WERI-Rb-1 (cell line): Measurements from ENCODE around the gene CEP63.

Experiments used
- DNase-seq: peaks from one replicate; pipeline ENCODE4 v3.0.0-alpha.2; 2020
- H3K27ac ChIP-seq: fragments of 250-450 bp; sonication (Bioruptor Pico); 2 replicates; pipeline ENCODE4 v1.5.1; 2020; ENCODE audit warnings: mild to moderate bottlenecking, moderate library complexity
- H3K27me3 ChIP-seq: fragments of 250-450 bp; sonication (Bioruptor Pico); 2 replicates; pipeline ENCODE4 v1.5.1; 2021; ENCODE audit warnings: mild to moderate bottlenecking, low read depth, moderate library complexity; ENCODE audit not compliant: insufficient read depth, severe bottlenecking
- H3K36me3 ChIP-seq: fragments of 250-450 bp; sonication (Bioruptor Pico); 2 replicates; pipeline ENCODE4 v1.5.1; 2020; ENCODE audit warnings: mild to moderate bottlenecking, moderate library complexity
- H3K4me3 ChIP-seq: 2 replicates; pipeline ENCODE4 v1.5.1; 2011; ENCODE audit warnings: low read depth, mild to moderate bottlenecking, control low read depth, low read length
- H3K9me3 ChIP-seq: fragments of 250-450 bp; sonication (Bioruptor Pico); 2 replicates; pipeline ENCODE4 v1.5.1; 2021; ENCODE audit warnings: mild to moderate bottlenecking, moderate library complexity; ENCODE audit not compliant: severe bottlenecking
- CTCF ChIP-seq: IDR thresholded peaks from 2 replicates; pipeline ENCODE4 v1.5.1; 2011; ENCODE audit warnings: low read depth, mild to moderate bottlenecking, control low read depth, inconsistent platforms, low read length

Gene CEP63

DNA sequence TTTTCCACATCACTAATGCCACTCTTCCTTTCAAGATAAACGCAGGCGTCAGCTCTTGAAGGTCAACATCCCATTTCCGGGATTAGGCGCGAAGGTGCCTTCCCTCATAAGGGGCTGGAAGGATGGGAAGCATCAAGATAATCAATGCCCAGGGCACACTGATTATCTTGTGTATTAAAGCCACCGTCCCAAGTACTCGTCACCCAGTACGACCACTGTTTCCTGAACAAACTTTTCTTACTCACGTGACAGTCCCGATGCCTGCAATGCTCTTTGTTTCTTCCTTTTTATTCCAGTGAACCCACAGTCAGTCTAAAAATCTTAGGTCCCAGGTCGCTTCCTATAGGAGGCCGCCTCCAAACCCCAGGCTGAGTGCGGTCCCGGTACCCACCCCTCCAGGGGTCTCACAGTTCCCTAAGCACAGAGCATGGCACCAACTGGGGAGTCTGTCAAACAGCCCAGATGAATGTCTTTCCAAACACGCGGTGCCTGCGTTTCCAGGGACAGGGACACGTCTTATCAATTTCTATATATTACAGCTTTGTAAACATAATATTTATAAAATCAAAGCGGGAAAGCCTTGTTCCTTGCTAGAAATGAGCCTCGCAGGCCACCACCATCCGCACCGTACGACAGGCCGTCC is 661 bp upstream of the CEP63 start:
- Histone ChIP-seq H3K4me3 (peak overlapping the region; percentile 75), H3K36me3 (peaks cover 39% of the 10 kb centered on the region), H3K27me3 (no peaks in the 10 kb centered on the region), H3K27ac (peak overlapping the region; percentile 100), H3K9me3 (no peaks in the 10 kb centered on the region)
- TF ChIP-seq CTCF = no peak
- peak; percentile 26 for DNase-seq

GRCh38 chr3:134486577-134487041 is 752 bp downstream of the CEP63 start:
- Histone ChIP-seq H3K9me3 (no peaks in the 10 kb centered on the region), H3K4me3 (peak overlapping the region; percentile 75), H3K27ac (peak overlapping the region; percentile 100), H3K36me3 (peaks cover 25% of the 10 kb centered on the region), H3K27me3 (no peaks in the 10 kb centered on the region)
- no peak for DNase-seq
- TF ChIP-seq CTCF = no peak

DNA sequence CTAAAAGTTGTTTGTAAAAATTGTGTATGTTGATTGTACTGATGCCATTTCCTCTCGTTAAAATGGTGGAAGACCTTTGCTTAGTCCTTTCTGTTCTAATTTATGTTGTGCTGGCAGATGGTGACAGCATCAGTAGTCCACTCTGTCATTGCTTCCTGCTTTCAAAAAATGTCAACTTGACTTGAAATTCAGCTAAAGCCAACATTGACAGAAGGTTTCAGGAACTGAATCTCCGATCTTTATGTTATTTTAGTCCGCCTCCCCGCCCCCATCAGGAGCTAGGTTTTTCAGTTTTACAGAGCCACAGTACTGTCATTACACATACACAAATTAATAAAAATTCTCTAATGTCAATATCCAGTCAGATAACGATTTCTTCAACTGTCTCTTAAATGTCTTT is 1.5 kb downstream of the CEP63 start:
- H3K9me3 ChIP-seq = no peaks in the 10 kb centered on the region
- DNase-seq = no peak

DNA sequence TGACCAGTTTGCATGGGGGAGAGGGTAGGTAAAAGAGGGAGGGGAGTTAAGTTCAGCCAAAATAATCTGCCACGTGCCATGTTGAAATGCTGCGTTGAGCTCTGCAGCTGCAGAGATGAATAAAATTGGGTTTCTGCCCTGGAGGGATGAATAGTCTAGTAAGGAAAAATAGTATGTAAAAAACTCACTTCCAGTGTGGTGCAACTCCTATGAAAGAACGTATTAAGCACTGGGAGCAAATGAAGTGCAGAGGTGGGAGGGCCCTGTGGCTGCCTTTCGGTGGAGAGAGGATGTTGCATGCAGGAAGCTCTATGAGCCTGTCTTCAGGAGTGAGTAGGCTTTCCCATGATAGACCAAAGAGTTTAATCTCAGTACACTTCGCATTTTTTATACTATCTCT is 8.6 kb downstream of the CEP63 start:
- Histone ChIP-seq H3K36me3 (peaks cover 18% of the 10 kb centered on the region), H3K4me3 (no peak overlapping the region), H3K9me3 (no peaks in the 10 kb centered on the region), H3K27me3 (no peaks in the 10 kb centered on the region), H3K27ac (no peak overlapping the region)
- DNase-seq = no peak
- no peak for TF ChIP-seq CTCF

More for the DNA sequence above, 1.5 kb downstream of the CEP63 start:
- peak overlapping the region; percentile 100 for H3K27ac ChIP-seq
- no peak for TF ChIP-seq CTCF
- H3K4me3 ChIP-seq = peak overlapping the region; percentile 75
- peaks cover 17% of the 10 kb centered on the region for H3K36me3 ChIP-seq
- no peaks in the 10 kb centered on the region for H3K27me3 ChIP-seq

GRCh38 chr3:134495980-134496379 is 10.1 kb downstream of the CEP63 start:
- Histone ChIP-seq H3K27me3 (no peaks in the 10 kb centered on the region), H3K36me3 (peaks cover 18% of the 10 kb centered on the region), H3K9me3 (no peaks in the 10 kb centered on the region), H3K4me3 (no peak overlapping the region), H3K27ac (no peak overlapping the region)
- no peak for TF ChIP-seq CTCF
- DNase-seq = no peak
